ENCODE results near the gene PXDN. TPM values are rescaled to one million over a fixed set of nuclear protein-coding genes. Genes with fewer than 3 reads are reported as not detected.

Gene PXDN
- total and polyA plus RNA-seq, 2 of the 4 experiments (the other 2 are of a cell fraction) = 153 to 332 TPM

- Histone ChIP-seq H2BK15ac (ENCODE audit: low read depth, low read length) (0 out of 3 replicates have a peak overlapping the region, but pooled peaks have one; percentile 41), H3K9me3 (ENCODE audit: control insufficient read depth, insufficient read depth, low read length) (peaks cover 5% of the 10 kb centered on the region), H3K18ac (ENCODE audit: low read depth, low read length) (peak overlapping the region; percentile 79), H3K4me1 (ENCODE audit: control insufficient read depth, insufficient read depth, low read length) (peaks cover 16% of the 10 kb centered on the region), H3K56ac (ENCODE audit: extremely low read depth, insufficient read depth, low read length) (no peak overlapping the region), H3K9ac (ENCODE audit: low read depth, low read length) (no peak overlapping the region), H4K20me1 (ENCODE audit: insufficient read depth, low read length) (peaks cover 19% of the 10 kb centered on the region), H4K5ac (ENCODE audit: low read depth, low read length) (peak overlapping the region; percentile 31; the same call in 1 of the 2 replicates), H2AK5ac (ENCODE audit: low read depth, low read length) (peak overlapping the region; percentile 58; the same call in 1 of the 2 replicates), H3K27ac (ENCODE audit: insufficient read depth, low read length) (peak overlapping the region; percentile 16), H3K4ac (ENCODE audit: low read depth, low read length) (peak overlapping the region; percentile 74), H3K27me3 (ENCODE audit: control insufficient read depth, insufficient read depth, low read length) (no peaks in the 10 kb centered on the region), H2BK20ac (ENCODE audit: low read depth, low read length) (peak overlapping the region; percentile 45), H2BK120ac (ENCODE audit: low read depth, low read length) (peak overlapping the region; percentile 89), H3K9me1 (ENCODE audit: insufficient read depth, low read length) (peaks cover 21% of the 10 kb centered on the region), H4K91ac (ENCODE audit: insufficient read depth, low read depth, low read length) (peak overlapping the region; percentile 58), H3K36me3 (ENCODE audit: control insufficient read depth, insufficient read depth, low read length) (peaks cover 46% of the 10 kb centered on the region), H3K14ac (replicated peaks; ENCODE audit: low read depth, low read length) (peak overlapping the region; percentile 53), H2BK5ac (ENCODE audit: low read depth, low read length, poor library complexity, severe bottlenecking) (peak overlapping the region; percentile 78), H3K79me1 (ENCODE audit: low read depth in 1 of 2, low read length in 2 of 2) (peaks cover 0 to 61% of the 10 kb centered on the region in 2 experiments; a peak in 3 of 4 replicates), H4K8ac (ENCODE audit: low read depth in 2 of 2, low read length in 2 of 2) (peak overlapping the region; percentile 15 to 36; a peak in 3 of 4 replicates), H2AFZ (replicated peaks; ENCODE audit: low read length, poor library complexity) (no peak overlapping the region), H3K4me2 (ENCODE audit: low read depth, low read length) (peak overlapping the region; percentile 58), H2AK9ac (replicated peaks; ENCODE audit: low read depth, low read length, poor library complexity) (no peak overlapping the region), H3K23ac (ENCODE audit: low read depth, low read length) (peak overlapping the region; percentile 63), H3K4me3 (ENCODE audit: insufficient read depth, low read depth, low read length) (no peak overlapping the region)
- dilution Hi-C loops (cut with HindIII; ENCODE audit: low sequenced_read_pairs, unreplicated experiment) = no loop called here
- POLR2A ChIA-PET (ENCODE audit: unreplicated experiment) = no interaction called here
- CTCF ChIA-PET = no interaction called here
- intact Hi-C loops (cut with micrococcal nuclease) = no loop called here
- 89% methylated on average over 1 of the region's 6 CpGs; no CpG with 5 or more reads in 1 of the 2 experiments for WGBS, 2 experiments (ENCODE audit: extremely low coverage in 2 of 2, insufficient read length in 1 of 2)
- ATAC-seq (ENCODE audit: low read depth) (no peak), DNase-seq (no peak)
- in situ Hi-C loops (cut with MboI; ENCODE audit: low sequenced_read_pairs) = no loop called here
- TF ChIP-seq MAFK (IDR thresholded peaks at IDR 0.05; ENCODE audit: low read depth, low read length) = no peak
- TF ChIP-seq BHLHE40 (IDR thresholded peaks at IDR 0.05; ENCODE audit: low read depth, low read length) = no peak
- TF ChIP-seq MXI1 (IDR thresholded peaks at IDR 0.05; ENCODE audit: borderline replicate concordance, low read depth, low read length) = no peak
- no peak for TF ChIP-seq CTCF (conservative IDR thresholded peaks at IDR 0.05; ENCODE audit: low read depth, low read length)
- no peak for TF ChIP-seq CHD1 (IDR thresholded peaks at IDR 0.05; ENCODE audit: low read depth, low read length)
- TF ChIP-seq CEBPB (IDR thresholded peaks at IDR 0.05; ENCODE audit: low read depth, low read length) = 0 out of 2 replicates have a peak, but pooled peaks have one; percentile 1
- no peak for TF ChIP-seq POLR2A (IDR thresholded peaks at IDR 0.05; ENCODE audit: low read depth, low read length)
- no TSS peak for BruUV-seq (replicated peaks)
Measured at GRCh38 chr2:1631292-1632001, 112.9 kb downstream of the PXDN start.
